ENCODE results near the gene EDA. TPM values are rescaled to one million over a fixed set of nuclear protein-coding genes. Genes with fewer than 3 reads are reported as not detected.

The EDA gene
- total and polyA plus RNA-seq, 8 donors, result 2.2 to 4.6 (median 4.1) TPM

- Histone ChIP-seq H3K4me3 (no peak overlapping the region), H3K27me3 (no peaks in the 10 kb centered on the region), H3K27ac (no peak overlapping the region), H3K9me3 (no peaks in the 10 kb centered on the region), H3K4me1 (no peaks in the 10 kb centered on the region), H3K36me3 (no peaks in the 10 kb centered on the region)
- intact Hi-C loops (cut with DNase I), result no loop called here
- ATAC-seq, result no peak
- TF ChIP-seq CTCF (IDR thresholded peaks at IDR 0.05), result no peak
- DNase-seq, result no peak
Measured at GRCh38 chrX:69807400-69807799, 191.5 kb downstream of the EDA start.

DNA sequence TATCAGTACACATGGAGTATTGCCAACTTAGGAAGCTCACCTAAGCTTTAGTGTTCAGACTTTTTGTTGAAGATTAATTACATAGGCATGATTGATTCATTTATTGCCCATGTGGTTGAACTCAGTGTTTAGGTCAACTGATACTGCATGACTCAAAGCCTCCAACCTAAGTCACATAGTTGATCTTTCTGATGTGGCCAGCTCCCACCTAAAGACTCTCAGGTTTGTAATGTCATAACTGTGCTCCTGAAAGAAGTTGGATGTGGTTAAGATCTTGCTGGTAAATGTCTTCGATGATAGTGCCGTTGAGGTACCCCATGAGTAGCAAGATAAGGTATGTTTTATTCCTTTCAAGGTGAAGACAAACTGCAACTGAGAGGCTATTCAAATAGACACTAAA is 192.5 kb downstream of the EDA start:
- Histone ChIP-seq H3K27me3 (no peaks in the 10 kb centered on the region), H3K36me3 (no peaks in the 10 kb centered on the region), H3K27ac (no peak overlapping the region), H3K9me3 (no peaks in the 10 kb centered on the region), H3K4me3 (no peak overlapping the region), H3K4me1 (no peaks in the 10 kb centered on the region)
- TF ChIP-seq CTCF (IDR thresholded peaks at IDR 0.05), result no peak
- ATAC-seq (no peak), DNase-seq (no peak)
- intact Hi-C loops (cut with DNase I), result no loop called here

DNA sequence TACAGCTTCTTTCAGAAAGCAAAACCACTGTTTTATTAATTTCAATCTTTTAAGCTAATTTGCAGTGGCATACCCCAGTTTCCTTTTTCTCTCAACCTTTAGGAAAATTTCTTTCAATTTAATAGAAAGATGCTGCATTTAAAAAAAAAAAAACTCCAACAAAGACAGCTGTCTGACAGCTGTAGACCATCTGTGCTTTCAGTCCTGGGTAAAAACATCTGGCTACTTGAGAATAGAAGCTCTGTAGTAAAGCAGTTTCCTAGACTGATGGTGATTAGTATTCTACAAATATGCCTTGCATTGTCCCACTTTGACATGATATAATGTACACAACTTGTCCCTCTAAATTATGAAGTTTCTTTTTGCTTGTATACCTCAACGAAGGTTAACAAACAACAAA is 197.8 kb downstream of the EDA start:
- H3K4me3 ChIP-seq, result no peak overlapping the region
- no peaks in the 10 kb centered on the region for H3K27me3 ChIP-seq
- no peaks in the 10 kb centered on the region for H3K4me1 ChIP-seq
- peak in 2 of 4 donors; percentile 3 to 37 for DNase-seq
- no peak overlapping the region for H3K27ac ChIP-seq
- H3K9me3 ChIP-seq, result no peaks in the 10 kb centered on the region
- intact Hi-C loops (cut with DNase I), result no loop called here
- ATAC-seq, result no peak
- TF ChIP-seq CTCF (IDR thresholded peaks at IDR 0.05), result no peak
- H3K36me3 ChIP-seq, result no peaks in the 10 kb centered on the region

DNA sequence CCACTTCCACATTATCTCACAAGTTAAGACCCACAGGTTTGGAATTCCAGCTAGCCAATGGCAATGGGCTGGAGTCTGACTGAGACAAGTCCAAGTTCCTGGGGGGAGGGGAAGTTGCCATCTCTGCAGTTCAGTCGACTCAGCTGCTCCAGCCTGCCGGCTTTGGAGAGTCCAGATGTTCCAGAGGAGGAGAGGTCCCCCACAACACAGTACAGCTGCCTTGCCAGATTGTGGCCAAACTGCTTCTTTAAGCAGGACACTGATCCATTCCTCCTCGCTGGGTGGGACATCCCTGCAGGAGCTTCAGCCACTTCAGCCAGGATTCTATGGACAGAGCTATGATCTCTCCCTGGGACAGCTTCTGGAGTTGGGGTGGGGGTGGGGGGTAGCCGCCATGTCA is 199.2 kb downstream of the EDA start:
- Histone ChIP-seq H3K4me3 (no peak overlapping the region), H3K36me3 (no peaks in the 10 kb centered on the region), H3K9me3 (no peaks in the 10 kb centered on the region), H3K27me3 (no peaks in the 10 kb centered on the region), H3K4me1 (no peaks in the 10 kb centered on the region), H3K27ac (no peak overlapping the region)
- ATAC-seq (no peak), DNase-seq (no peak)
- TF ChIP-seq CTCF (IDR thresholded peaks at IDR 0.05), result no peak
- intact Hi-C loops (cut with DNase I), result no loop called here

GRCh38 chrX:69815519-69815918 is 199.6 kb downstream of the EDA start:
- H3K27me3 ChIP-seq, result no peaks in the 10 kb centered on the region
- no peaks in the 10 kb centered on the region for H3K36me3 ChIP-seq
- H3K4me1 ChIP-seq, result no peaks in the 10 kb centered on the region
- TF ChIP-seq CTCF (IDR thresholded peaks at IDR 0.05), result no peak
- ATAC-seq, result no peak
- no peaks in the 10 kb centered on the region for H3K9me3 ChIP-seq
- no peak overlapping the region for H3K4me3 ChIP-seq
- intact Hi-C loops (cut with DNase I), result no loop called here
- no peak overlapping the region for H3K27ac ChIP-seq
- DNase-seq, result peak in 1 of 4 donors; percentile 3
